ENCODE data around the gene CDS2. TPM values are rescaled to one million over a fixed set of nuclear protein-coding genes. Genes with fewer than 3 reads are reported as not detected.

Gene CDS2
- total and polyA plus RNA-seq, 2 of the 13 experiments (the other 11 are each of a cell fraction or from before 2014, with no cell fraction given) = 81.3 to 153 TPM

- no peak for TF ChIP-seq SOX13 (IDR thresholded peaks at IDR 0.05)
- TF ChIP-seq SOX13 (CRISPR knock-in tag; conservative IDR thresholded peaks at IDR 0.05 in 1 of 2, IDR thresholded peaks at IDR 0.05 in 1 of 2) = no peak
- TF ChIP-seq KAT2B (IDR thresholded peaks at IDR 0.05; ENCODE audit: borderline replicate concordance, low read depth, low read length) = no peak
- TF ChIP-seq ZNF678 (CRISPR knock-in tag; IDR thresholded peaks at IDR 0.05) = peak; percentile 78; the same call in 1 of the 2 replicates
- TF ChIP-seq PATZ1 (CRISPR knock-in tag; IDR thresholded peaks at IDR 0.05) = peak; percentile 60; the same call in 1 of the 2 replicates
- TF ChIP-seq ZNF704 (CRISPR knock-in tag; IDR thresholded peaks at IDR 0.05; ENCODE audit: borderline replicate concordance) = peak; percentile 3; the same call in 1 of the 2 replicates
- peak; percentile 19; the same call in 1 of the 2 replicates for TF ChIP-seq ZNF558 (CRISPR knock-in tag; IDR thresholded peaks at IDR 0.05; ENCODE audit: borderline replicate concordance)
- no peak; the same call in 1 of the 2 replicates for TF ChIP-seq ZNF552 (CRISPR knock-in tag; IDR thresholded peaks at IDR 0.05; ENCODE audit: borderline replicate concordance)
- TF ChIP-seq MEIS1 (CRISPR knock-in tag; IDR thresholded peaks at IDR 0.05; ENCODE audit: borderline replicate concordance) = peak; percentile 36; the same call in 1 of the 2 replicates
- TF ChIP-seq ZSCAN21 (CRISPR knock-in tag; IDR thresholded peaks at IDR 0.05; ENCODE audit: borderline replicate concordance) = peak; percentile 90
- peak; percentile 23; the same call in 1 of the 2 replicates for TF ChIP-seq ZNF556 (CRISPR knock-in tag; IDR thresholded peaks at IDR 0.05; ENCODE audit: borderline replicate concordance)
- TF ChIP-seq DPF2 (CRISPR knock-in tag; IDR thresholded peaks at IDR 0.05; ENCODE audit: borderline replicate concordance, low read depth) = 0 out of 2 replicates have a peak, but pooled peaks have one; percentile 17
- TF ChIP-seq ETV6 (CRISPR knock-in tag; conservative IDR thresholded peaks at IDR 0.05) = no peak
- TF ChIP-seq TRAFD1 (CRISPR knock-in tag; IDR thresholded peaks at IDR 0.05; ENCODE audit: borderline replicate concordance) = peak; percentile 81; the same call in 1 of the 2 replicates
- peak; percentile 91 for TF ChIP-seq ZFX (CRISPR knock-in tag; IDR thresholded peaks at IDR 0.05; ENCODE audit: low read depth)
- TF ChIP-seq ZC3H13 (CRISPR knock-in tag; IDR thresholded peaks at IDR 0.05) = no peak
- peak; percentile 16 for TF ChIP-seq HNRNPK (IDR thresholded peaks at IDR 0.05; ENCODE audit: low read depth, low read length, poor library complexity, severe bottlenecking)
- TF ChIP-seq MAX (IDR thresholded peaks at IDR 0.05) = no peak; the same call in 1 of the 2 replicates
- TF ChIP-seq PHF21A (CRISPR knock-in tag; IDR thresholded peaks at IDR 0.05) = no peak
Measured at GRCh38 chr20:5127204-5127858, 523 bp downstream of the CDS2 start (continued).

Data from HepG2 (cell line).